WTC11 (cell line): ENCODE measurements around the gene MAST4. TPM values are rescaled to one million over a fixed set of nuclear protein-coding genes. Genes with fewer than 3 reads are reported as not detected.

Experiments used
- ATAC-seq: fragments of 200-7000 bp; cut with Tn5 transposase; 2 replicates; pipeline ENCODE4 v1.10.0; 2021; ENCODE audit warnings: mild to moderate bottlenecking, moderate library complexity
- CTCF ChIA-PET: fragments of 300-600 bp; sonication (Branson Sonifier 250); formaldehyde crosslinking; loops from one replicate; lab custom pipeline; 2021; ENCODE audit warnings: antibody characterized with exemption; lab: Charles Lee
- POLR2A ChIA-PET: fragments of 350-600 bp; sonication (Branson Sonifier 250); formaldehyde crosslinking; loops from one replicate; lab custom pipeline; 2021; ENCODE audit warnings: antibody characterized with exemption; lab: Charles Lee
- DNase-seq: peaks from one replicate; pipeline ENCODE4 v3.0.0; 2021; ENCODE audit warnings: low spot score
- H3K27ac Mint-ChIP-seq: 2 replicates; pipeline ENCODE4 v1.8.0; 2021; ENCODE audit warnings: mixed read lengths
- H3K27me3 Mint-ChIP-seq: 2 replicates; pipeline ENCODE4 v1.8.0; 2021; ENCODE audit warnings: low read depth, mild to moderate bottlenecking, moderate library complexity, mixed read lengths
- H3K36me3 Mint-ChIP-seq: 2 replicates; pipeline ENCODE4 v1.8.0; 2021; ENCODE audit warnings: mixed read lengths
- H3K4me1 Mint-ChIP-seq: 2 replicates; pipeline ENCODE4 v1.8.0; 2022; ENCODE audit warnings: mixed read lengths
- H3K4me3 Mint-ChIP-seq: 2 replicates; pipeline ENCODE4 v1.8.0; 2021; ENCODE audit warnings: mild to moderate bottlenecking, moderate library complexity, mixed read lengths
- H3K9me3 Mint-ChIP-seq: 2 replicates; pipeline ENCODE4 v1.8.0; 2021; ENCODE audit warnings: mixed read lengths
- E2F4 ChIP-seq: sonication (generic); formaldehyde crosslinking; IDR thresholded peaks from 2 replicates; pipeline ENCODE4 v1.8.1; 2022; ENCODE audit warnings: low read depth, mild to moderate bottlenecking, moderate library complexity, missing genetic modification reagents, borderline replicate concordance
- EMX1 ChIP-seq: fragments of 250-450 bp; sonication (Bioruptor Pico); IDR thresholded peaks from 2 replicates; pipeline ENCODE4 v1.8.0; 2021; ENCODE audit warnings: mild to moderate bottlenecking
- FOXK1 ChIP-seq: sonication (generic); formaldehyde crosslinking; IDR thresholded peaks from 2 replicates; pipeline ENCODE4 v1.8.0; 2022; ENCODE audit warnings: mild to moderate bottlenecking, moderate library complexity, missing genetic modification reagents
- GABPB1 ChIP-seq: sonication (generic); formaldehyde crosslinking; IDR thresholded peaks from 2 replicates; pipeline ENCODE4 v1.8.1; 2023; ENCODE audit warnings: mild to moderate bottlenecking, missing genetic modification reagents
- GRHL2 ChIP-seq: fragments of 250-450 bp; sonication (Bioruptor Pico); IDR thresholded peaks from 2 replicates; pipeline ENCODE4 v1.8.0; 2022; ENCODE audit warnings: mild to moderate bottlenecking, moderate library complexity; ENCODE audit not compliant: insufficient replicate concordance, severe bottlenecking
- KAT7 ChIP-seq: sonication (generic); formaldehyde crosslinking; IDR thresholded peaks from 2 replicates; pipeline ENCODE4 v1.8.1; 2023; ENCODE audit warnings: missing genetic modification reagents, mild to moderate bottlenecking, borderline replicate concordance
- OVOL2 ChIP-seq: fragments of 250-450 bp; sonication (Bioruptor Pico); IDR thresholded peaks from 2 replicates; pipeline ENCODE4 v1.9.0; 2021; ENCODE audit warnings: mild to moderate bottlenecking, borderline replicate concordance
- PRDM15 ChIP-seq: sonication (generic); formaldehyde crosslinking; IDR thresholded peaks from 2 replicates; pipeline ENCODE4 v1.8.0; 2022; ENCODE audit warnings: missing genetic modification reagents
- PRRX2 ChIP-seq: fragments of 250-450 bp; sonication (Bioruptor Pico); IDR thresholded peaks from 2 replicates; pipeline ENCODE4 v1.8.0; 2021; ENCODE audit warnings: mild to moderate bottlenecking
- SMAD3 ChIP-seq: sonication (generic); formaldehyde crosslinking; IDR thresholded peaks from 2 replicates; pipeline ENCODE4 v1.8.0; 2022; ENCODE audit warnings: missing genetic modification reagents, mild to moderate bottlenecking, borderline replicate concordance
- USF2 ChIP-seq: sonication (generic); formaldehyde crosslinking; IDR thresholded peaks from 2 replicates; pipeline ENCODE4 v1.8.1; 2023; ENCODE audit warnings: mild to moderate bottlenecking, missing genetic modification reagents, moderate library complexity
- ZMAT4 ChIP-seq: fragments of 250-450 bp; sonication (Bioruptor Pico); IDR thresholded peaks from 2 replicates; pipeline ENCODE4 v1.9.0; 2021; ENCODE audit warnings: mild to moderate bottlenecking
- ZNF425 ChIP-seq: fragments of 250-450 bp; sonication (Bioruptor Pico); conservative IDR thresholded peaks from 2 replicates; pipeline ENCODE4 v1.9.0; 2021; ENCODE audit warnings: mild to moderate bottlenecking
- ZNF671 ChIP-seq: fragments of 250-450 bp; sonication (Bioruptor Pico); IDR thresholded peaks from 2 replicates; pipeline ENCODE4 v1.8.0; 2021; ENCODE audit warnings: mild to moderate bottlenecking
- ZSCAN18 ChIP-seq: fragments of 250-450 bp; sonication (Bioruptor Pico); IDR thresholded peaks from 2 replicates; pipeline ENCODE4 v2.1.2; 2022; ENCODE audit warnings: mild to moderate bottlenecking, moderate library complexity
- total RNA-seq: library from RNA; stranded (reverse); gene quantifications from 3 replicates; pipeline ENCODE4 v1.2.3, GENCODE V29; 2021

Gene MAST4
- total RNA-seq, 1 experiment from 2014 or later = 8.0 TPM

- ATAC-seq (no peak), DNase-seq (no peak)
- CTCF ChIA-PET = no interaction called here
- no peaks in the 10 kb centered on the region; the same call in 1 of the 2 replicates for H3K36me3 Mint-ChIP-seq
- H3K9me3 Mint-ChIP-seq = no peaks in the 10 kb centered on the region
- H3K27ac Mint-ChIP-seq = no peak overlapping the region; the same call in 1 of the 2 replicates
- POLR2A ChIA-PET = no interaction called here
- no peak overlapping the region for H3K4me3 Mint-ChIP-seq
- TF ChIP-seq SMAD3 (no peak), GABPB1 (no peak), FOXK1 (CRISPR knock-in tag) (no peak), ZMAT4 (CRISPR knock-in tag) (no peak), USF2 (no peak), OVOL2 (no peak), E2F4 (CRISPR knock-in tag) (no peak), PRRX2 (CRISPR knock-in tag) (no peak), KAT7 (CRISPR knock-in tag) (no peak), GRHL2 (CRISPR knock-in tag) (no peak), ZSCAN18 (no peak), PRDM15 (no peak)
- TF ChIP-seq, all 79 proteins: peak for 0
- H3K27me3 Mint-ChIP-seq = no peaks in the 10 kb centered on the region
- H3K4me1 Mint-ChIP-seq = peaks cover 4% of the 10 kb centered on the region
Observed at GRCh38 chr5:67119010-67119409, 522.8 kb downstream of the MAST4 start.

- no peaks in the 10 kb centered on the region; the same call in 1 of the 2 replicates for H3K36me3 Mint-ChIP-seq
- DNase-seq (no peak), ATAC-seq (no peak)
- TF ChIP-seq SMAD3 = no peak
- no peak for TF ChIP-seq ZNF425 (CRISPR knock-in tag)
- TF ChIP-seq ZNF671 = no peak
- no peak for TF ChIP-seq EMX1 (CRISPR knock-in tag)
- H3K27me3 Mint-ChIP-seq = no peaks in the 10 kb centered on the region
- no peak overlapping the region for H3K27ac Mint-ChIP-seq
- ChIA-PET CTCF (no interaction called here), POLR2A (no interaction called here)
- no peaks in the 10 kb centered on the region for H3K9me3 Mint-ChIP-seq
- peaks cover 4% of the 10 kb centered on the region for H3K4me1 Mint-ChIP-seq
- no peak overlapping the region for H3K4me3 Mint-ChIP-seq
Observed at GRCh38 chr5:67120032-67120431, 523.8 kb downstream of the MAST4 start.
